Stimulated activated CD8-positive, alpha-beta memory T cell treated with anti-CD3 and anti-CD28 coated beads, Interleukin-7, amount 100 ng/mL, for 24 hours (primary cell): ENCODE results near the gene AJM1.
"Not testable (repeated sequence)": the region's sequence is repeated elsewhere in the genome, so short reads cannot be mapped to it uniquely, and the experiment has no call there.

Experiments
- DNase-seq: peaks from one replicate; pipeline ENCODE4 v3.0.0-alpha.2; 2020; ENCODE audit warnings: low read depth

The AJM1 gene

GRCh38 chr9:136831720-136832104, 10.6 kb upstream of the AJM1 start:
- DNase-seq: no peak

DNA sequence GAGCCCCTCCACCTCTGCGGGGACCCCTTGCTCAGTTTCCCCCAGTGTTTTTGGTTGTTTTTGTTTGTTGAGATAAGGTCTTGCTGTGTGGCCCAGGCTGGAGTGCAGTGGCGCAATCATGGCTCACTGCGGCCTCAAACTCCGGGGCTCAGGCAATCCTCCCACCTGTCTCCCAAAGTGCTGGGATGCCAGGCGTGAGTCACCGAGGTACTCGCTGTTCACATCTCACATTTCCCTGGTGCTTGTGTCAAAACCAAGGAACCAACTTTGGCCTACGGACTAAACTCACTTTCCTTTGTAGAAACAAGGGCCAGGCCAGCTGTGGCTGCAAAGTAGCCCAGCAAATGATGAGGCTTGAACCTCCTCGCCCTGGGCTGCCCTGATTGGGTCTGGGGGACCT, 9.7 kb upstream of the AJM1 start:
- no peak for DNase-seq

- not testable (repeated sequence) for DNase-seq
Observed at GRCh38 chr9:136833381-136834048, 8.8 kb upstream of the AJM1 start.

DNA sequence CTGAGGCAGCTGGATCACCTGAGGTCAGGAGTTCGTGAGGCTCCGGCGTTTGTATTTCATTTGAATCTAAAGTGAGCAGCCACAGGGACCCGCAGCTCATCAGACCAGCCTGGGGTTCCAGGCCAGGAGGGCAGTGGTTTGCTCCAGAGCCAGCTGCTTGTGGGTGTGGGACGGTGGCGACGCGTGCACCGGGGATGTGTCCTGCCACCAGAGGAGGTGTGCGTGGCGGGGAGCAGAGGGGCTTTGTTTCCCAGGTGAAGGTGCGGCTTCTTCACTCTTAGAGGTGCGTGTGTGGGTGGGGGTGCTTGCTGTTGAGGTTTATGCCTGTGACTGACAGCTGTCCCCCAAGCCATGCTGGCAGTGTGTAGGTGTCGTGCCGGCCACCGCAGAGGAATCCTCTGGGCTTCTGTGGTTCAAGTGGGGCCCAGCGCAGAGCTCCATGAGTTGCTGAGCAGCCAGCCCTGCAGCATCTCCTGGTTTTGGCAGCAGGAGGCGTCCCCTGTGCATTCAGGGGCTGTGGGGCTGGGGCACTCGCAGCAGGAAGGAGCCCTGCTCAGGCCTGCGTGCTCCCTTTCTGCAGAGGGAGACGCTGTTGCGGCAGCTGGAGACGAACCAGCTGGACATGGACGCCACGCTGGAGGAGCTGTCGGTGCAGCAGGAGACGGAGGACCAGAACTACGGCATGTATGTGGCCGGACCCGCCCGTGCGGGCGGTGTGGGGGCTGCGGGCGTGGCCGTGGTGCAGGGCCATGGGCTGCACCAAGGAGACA, 6.9 kb upstream of the AJM1 start:
- no peak for DNase-seq

GRCh38 chr9:136835932-136836904, 6.1 kb upstream of the AJM1 start:
- DNase-seq: no peak

GRCh38 chr9:136837146-136837855, 5.0 kb upstream of the AJM1 start:
- no peak for DNase-seq

DNA sequence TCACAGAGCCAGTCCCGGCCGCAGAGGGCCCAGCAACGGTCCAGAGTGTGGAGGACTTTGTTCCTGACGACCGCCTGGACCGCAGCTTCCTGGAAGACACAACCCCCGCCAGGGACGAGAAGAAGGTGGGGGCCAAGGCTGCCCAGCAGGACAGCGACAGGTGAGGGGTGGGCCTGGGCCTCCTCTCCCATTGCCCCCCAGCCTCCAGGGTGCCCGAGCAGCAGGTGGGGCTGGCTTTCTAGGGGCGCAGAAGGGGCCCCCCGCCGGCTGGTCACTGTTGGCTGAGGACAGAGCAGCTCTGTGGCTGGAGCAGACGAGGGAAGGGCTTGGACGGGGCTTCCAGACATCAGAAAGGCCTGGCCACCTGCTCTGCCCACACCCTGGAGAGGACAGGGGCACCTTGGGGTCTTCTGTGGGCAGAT, 4.4 kb upstream of the AJM1 start:
- not testable (repeated sequence) for DNase-seq

GRCh38 chr9:136838314-136839228, 3.7 kb upstream of the AJM1 start:
- no peak for DNase-seq

DNA sequence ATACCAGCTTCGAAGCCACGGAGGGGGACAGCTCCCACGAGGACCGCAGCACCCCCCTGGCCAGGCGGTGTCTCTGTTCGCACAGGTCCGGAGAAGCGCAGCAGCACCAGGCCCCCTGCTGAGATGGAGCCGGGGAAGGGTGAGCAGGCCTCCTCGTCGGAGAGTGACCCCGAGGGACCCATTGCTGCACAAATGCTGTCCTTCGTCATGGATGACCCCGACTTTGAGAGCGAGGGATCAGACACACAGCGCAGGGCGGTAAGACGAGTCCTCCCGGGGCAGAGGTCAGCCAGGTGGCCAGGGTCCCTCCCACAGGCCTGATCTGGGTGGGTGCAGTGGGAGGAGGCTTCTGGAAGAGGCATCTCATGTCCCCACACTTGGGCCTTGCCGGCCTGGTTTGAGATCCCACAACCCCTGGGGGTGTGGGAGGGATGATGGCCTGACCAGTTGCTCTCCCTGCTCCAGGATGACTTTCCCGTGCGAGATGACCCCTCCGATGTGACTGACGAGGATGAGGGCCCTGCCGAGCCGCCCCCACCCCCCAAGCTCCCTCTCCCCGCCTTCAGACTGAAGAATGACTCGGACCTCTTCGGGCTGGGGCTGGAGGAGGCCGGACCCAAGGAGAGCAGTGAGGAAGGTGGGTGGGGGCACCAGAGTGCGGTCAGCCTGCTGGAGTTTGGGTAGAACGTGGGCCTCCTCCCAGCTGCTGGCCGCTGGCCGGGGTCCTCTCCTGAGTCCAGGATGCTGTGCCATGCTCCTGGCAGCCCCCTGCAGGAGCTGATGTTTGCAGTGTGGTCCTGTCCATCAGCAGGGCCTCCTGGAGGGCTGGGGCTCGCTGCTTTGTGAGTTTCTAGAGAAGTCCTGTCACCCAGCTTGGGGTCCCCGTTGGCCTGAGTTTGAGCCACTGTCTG, 2.8 kb upstream of the AJM1 start:
- no peak for DNase-seq

- DNase-seq: no peak
Observed at GRCh38 chr9:136840140-136840876, 2.0 kb upstream of the AJM1 start.

DNA sequence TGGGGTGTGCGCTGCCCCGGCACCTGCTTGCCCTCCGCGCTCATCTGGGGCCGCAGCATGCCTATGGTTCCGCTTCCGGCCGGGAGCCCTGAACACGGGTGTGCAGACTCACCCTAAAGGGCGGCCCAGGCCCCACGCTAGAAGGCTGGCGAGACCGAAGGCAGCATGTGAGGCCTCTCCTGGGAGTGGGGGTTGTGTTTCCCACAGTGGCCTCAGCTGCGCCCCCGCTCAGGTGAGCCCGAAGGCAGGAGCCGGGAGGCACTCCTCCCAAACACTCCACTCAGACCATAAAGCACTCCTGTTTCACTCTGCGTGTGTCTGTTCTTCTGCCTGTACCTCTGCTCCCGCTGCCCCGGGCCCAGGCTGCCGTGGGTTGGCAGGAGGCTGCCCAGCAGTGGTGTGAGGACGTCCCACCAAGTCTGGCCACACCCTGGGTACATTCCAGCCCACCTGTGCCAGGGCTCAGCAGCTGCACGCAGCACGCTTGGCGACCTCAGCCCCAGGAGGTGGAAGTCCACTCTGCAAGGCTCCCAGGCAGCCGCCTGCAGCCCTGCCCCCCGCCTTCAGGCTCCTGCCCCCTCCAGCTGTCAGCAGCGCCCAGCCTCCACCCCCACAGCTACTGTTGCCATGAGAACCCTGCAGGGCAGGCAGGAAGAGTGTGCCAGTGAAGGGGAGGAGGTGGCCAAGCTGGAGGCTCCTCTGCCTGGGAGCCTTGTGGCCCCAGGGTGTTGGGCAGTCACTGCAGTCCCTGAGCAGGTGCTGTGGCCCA, 1.2 kb upstream of the AJM1 start:
- DNase-seq: no peak

DNA sequence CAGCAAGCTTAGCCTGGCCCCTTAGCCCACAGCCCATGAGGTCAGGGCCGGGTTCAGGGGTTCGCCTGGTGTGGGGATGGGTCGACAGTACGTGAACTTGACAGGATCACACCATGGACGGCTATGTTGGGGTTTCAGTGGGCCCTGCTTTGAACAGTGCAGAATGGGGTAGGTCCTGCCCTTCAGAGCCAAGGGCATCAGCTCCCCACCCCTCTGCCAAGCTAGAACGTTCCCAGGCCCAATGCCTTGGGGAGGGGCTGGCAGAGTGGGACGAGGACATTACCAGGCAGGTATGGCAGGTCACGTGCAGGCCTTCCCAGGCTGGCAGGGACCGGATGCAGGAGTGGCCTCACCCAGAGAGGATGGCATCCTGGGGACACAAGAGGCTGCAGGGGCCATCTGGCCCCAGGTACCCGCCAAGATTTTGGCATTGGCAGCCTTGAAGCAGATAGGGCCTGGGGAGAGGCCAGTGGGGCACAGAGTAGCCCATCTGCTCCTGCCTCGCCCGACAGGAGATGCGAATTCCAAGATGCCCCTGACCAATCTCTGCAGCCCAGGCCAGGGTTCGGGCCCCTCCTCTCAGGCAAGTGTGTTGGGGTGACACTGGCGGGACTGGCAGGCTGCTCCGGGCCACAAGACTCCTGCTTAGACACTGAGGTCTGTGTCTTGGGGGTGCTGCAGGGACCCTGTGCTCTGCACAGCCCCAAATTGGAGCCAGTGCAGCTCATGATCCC, 465 bp upstream of the AJM1 start:
- not testable (repeated sequence) for DNase-seq

DNA sequence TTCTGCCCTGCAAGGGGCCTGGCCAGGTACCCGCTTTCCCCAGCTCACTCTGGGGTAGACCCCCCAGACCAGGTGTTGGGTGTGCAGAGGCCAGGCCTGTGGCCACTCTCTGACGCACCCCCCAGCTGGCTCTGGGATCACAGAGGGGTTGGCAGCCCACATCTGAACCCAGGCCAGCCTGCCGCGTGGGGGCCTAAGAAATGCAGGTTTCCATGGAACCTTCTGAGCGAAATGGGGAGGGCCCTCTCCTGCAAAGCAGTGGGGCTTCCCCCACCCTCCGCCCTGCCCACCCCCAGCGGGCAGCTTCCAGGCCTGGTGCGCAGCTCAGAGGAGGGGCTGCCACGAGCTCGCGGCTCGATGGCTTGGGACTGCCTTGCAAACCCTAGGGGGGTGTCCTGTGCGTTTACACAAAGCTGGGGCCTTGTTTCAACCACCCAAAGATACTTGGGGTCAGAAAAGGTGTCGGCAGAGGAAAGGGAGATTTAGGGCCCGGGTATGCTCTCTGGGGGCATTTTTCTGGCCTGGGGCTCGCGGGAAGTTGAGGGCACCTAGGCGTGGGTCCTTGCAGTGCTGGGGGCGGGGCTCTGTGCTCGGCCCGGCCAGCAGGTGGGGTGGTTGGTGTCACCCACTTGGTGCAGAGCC, 1.0 kb downstream of the AJM1 start:
- DNase-seq: not testable (repeated sequence)

GRCh38 chr9:136843801-136844740, 1.8 kb downstream of the AJM1 start:
- DNase-seq: peak; percentile 47

DNA sequence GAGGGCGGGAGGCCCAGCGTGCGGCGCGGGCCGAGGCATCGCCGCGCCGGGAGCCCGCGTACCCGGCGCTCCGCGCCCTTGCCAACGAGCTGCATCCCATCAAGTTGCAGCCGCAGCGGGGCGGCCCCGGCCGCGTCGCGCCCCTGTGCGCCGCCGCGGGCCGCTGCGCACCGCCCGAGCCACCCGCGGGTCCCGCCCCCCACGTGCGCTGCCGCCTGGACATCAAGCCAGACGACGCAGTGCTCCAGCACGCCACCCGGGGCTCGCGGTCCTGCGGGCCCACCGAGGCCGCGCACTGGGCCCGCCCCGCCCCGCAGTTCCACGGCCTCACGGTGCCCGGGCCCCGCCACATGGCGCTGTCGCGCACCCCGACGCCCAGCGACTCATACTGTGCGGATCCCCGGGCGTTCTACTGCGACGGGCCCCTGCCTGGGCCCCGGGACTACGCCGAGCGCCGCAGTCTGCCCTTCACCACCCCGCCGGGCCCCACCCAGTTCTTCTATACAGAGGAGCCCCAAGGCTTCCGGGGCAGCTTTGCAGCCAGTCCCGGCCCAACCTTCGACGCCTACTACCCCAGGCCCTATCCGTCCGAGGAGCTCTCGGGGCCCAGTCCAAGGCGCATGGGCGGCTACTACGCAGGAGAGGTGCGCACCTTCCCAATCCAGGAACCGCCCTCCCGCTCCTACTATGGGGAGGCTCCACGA, 2.6 kb downstream of the AJM1 start:
- no peak for DNase-seq
